Measurements from ENCODE around the gene CTSE. TPM values are rescaled to one million over a fixed set of nuclear protein-coding genes. Genes with fewer than 3 reads are reported as not detected.

CTSE gene
- polyA plus RNA-seq, 2 of the 4 experiments (the other 2 are of a cell fraction), result not detected

DNA sequence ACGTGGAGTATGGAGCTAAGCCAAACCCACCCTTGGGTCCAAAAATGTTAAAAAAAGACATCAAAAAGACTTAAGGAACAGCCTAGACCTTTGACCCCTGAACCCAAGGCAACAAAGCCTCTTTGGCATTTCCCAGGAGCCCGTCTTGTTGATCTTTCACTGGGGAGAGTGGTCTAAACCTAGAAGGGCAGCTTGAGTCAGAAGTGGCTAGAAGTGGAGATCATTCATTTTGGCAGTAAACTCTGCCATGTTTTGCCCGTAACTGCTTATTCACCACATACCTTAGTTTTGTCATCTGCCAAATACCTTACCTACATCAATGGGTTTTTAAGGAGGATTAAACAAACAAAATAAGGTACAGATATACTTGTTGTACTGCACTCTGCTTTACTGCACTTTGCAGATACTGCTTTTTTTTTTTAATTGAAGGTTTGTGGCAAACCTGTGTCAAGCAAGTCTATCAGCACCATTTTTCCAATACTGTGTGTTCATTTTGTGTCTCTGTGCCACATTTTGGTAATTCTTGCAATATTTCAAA is 1.7 kb upstream of the CTSE start:
- POLR2A ChIA-PET, result no interaction called here
- WGBS (ENCODE audit: missing lambda C conversion rate), result 43% methylated on average over 3 of the region's 3 CpGs
- TF ChIP-seq ZC3H11A (IDR thresholded peaks at IDR 0.05) (no peak), HOXA7 (CRISPR knock-in tag; IDR thresholded peaks at IDR 0.05) (no peak), SREBF2 (IDR thresholded peaks at IDR 0.05) (no peak), BHLHE40 (IDR thresholded peaks at IDR 0.05; ENCODE audit: low read depth, low read length) (no peak), HOXB5 (CRISPR knock-in tag; IDR thresholded peaks at IDR 0.05) (no peak), MAFK (IDR thresholded peaks at IDR 0.05; ENCODE audit: partially characterized antibody) (no peak), POLR2AphosphoS2 (conservative IDR thresholded peaks at IDR 0.05; ENCODE audit: low read length) (no peak), MAZ (IDR thresholded peaks at IDR 0.05; ENCODE audit: borderline replicate concordance, low read depth, low read length) (no peak), POLR2A (IDR thresholded peaks at IDR 0.05; ENCODE audit: low read length) (no peak), SMC3 (IDR thresholded peaks at IDR 0.05) (no peak), TFCP2L1 (CRISPR knock-in tag; IDR thresholded peaks at IDR 0.05) (no peak), GATA3 (IDR thresholded peaks at IDR 0.05; ENCODE audit: borderline replicate concordance) (no peak), CHD4 (IDR thresholded peaks at IDR 0.05; ENCODE audit: borderline replicate concordance) (no peak)
- TF ChIP-seq, protein P1, sequence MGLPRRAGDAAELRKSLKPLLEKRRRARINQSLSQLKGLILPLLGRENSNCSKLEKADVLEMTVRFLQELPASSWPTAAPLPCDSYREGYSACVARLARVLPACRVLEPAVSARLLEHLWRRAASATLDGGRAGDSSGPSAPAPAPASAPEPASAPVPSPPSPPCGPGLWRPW (IDR thresholded peaks at IDR 0.05), result no peak
- TF ChIP-seq, protein P2, sequence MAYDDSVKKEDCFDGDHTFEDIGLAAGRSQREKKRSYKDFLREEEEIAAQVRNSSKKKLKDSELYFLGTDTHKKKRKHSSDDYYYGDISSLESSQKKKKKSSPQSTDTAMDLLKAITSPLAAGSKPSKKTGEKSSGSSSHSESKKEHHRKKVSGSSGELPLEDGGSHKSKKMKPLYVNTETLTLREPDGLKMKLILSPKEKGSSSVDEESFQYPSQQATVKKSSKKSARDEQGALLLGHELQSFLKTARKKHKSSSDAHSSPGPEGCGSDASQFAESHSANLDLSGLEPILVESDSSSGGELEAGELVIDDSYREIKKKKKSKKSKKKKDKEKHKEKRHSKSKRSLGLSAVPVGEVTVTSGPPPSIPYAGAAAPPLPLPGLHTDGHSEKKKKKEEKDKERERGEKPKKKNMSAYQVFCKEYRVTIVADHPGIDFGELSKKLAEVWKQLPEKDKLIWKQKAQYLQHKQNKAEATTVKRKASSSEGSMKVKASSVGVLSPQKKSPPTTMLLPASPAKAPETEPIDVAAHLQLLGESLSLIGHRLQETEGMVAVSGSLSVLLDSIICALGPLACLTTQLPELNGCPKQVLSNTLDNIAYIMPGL (CRISPR knock-in tag; IDR thresholded peaks at IDR 0.05; ENCODE audit: borderline replicate concordance), result no peak
- DNase-seq (ENCODE audit: low read depth in 1 of 2, low spot score in 1 of 2) (no peak), ATAC-seq (no peak), FAIRE-seq (no peak)
- no peaks in the 10 kb centered on the region for H3K4me1 ChIP-seq
- H3K27ac ChIP-seq, result no peak overlapping the region
- H3K4me3 ChIP-seq, result no peak overlapping the region
- CTCF ChIA-PET, result no interaction called here
- H3K4me2 ChIP-seq, result no peak overlapping the region
- H3K9me3 ChIP-seq, result peaks cover 3% of the 10 kb centered on the region; the same call in 1 of the 3 replicates

DNA sequence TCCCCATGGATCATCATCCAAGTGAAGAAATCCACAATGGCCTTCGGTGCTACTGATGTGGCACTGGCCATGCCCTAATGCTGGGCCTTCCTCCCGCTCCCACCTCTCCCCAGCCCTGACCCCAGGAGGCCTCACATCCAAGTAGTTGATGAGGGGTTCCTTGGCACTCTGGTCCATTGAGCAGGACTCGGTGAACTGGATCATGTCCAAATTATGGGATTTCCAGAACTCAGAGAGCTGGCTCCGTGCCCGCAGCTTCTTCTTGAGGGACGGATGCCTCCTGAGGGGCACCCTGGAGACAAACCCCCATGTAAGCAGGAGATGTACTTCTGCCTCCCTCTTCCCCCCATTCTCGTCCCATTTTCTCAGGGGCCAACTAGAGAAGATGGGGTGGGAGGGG is 929 bp downstream of the CTSE start:
- no peak for FAIRE-seq
- peaks cover 3% of the 10 kb centered on the region; the same call in 1 of the 3 replicates for H3K9me3 ChIP-seq
- CTCF ChIA-PET, result interaction anchor here (0.6 to 3.7 kb wide), 6 partner anchors 9 to 101 kb away, joined by 3 to 26 read pairs (median 5); no protein-coding TSS in a partner anchor
- WGBS (ENCODE audit: missing lambda C conversion rate), result 76% methylated on average over 7 of the region's 7 CpGs
- no peak overlapping the region for H3K4me2 ChIP-seq
- no peak overlapping the region for H3K27ac ChIP-seq
- no peak for ATAC-seq
- H3K4me1 ChIP-seq, result no peaks in the 10 kb centered on the region
- DNase-seq (ENCODE audit: low read depth in 1 of 2, low spot score in 1 of 2), result no peak
- POLR2A ChIA-PET, result no interaction called here
- TF ChIP-seq, protein P2 (CRISPR knock-in tag; IDR thresholded peaks at IDR 0.05; ENCODE audit: borderline replicate concordance), result no peak
- no peak for TF ChIP-seq BHLHE40 (IDR thresholded peaks at IDR 0.05; ENCODE audit: low read depth, low read length)
- TF ChIP-seq RCOR1 (IDR thresholded peaks at IDR 0.05; ENCODE audit: low read depth, low read length), result no peak
- no peak for TF ChIP-seq HOXB5 (CRISPR knock-in tag; IDR thresholded peaks at IDR 0.05)
- no peak for TF ChIP-seq RFX5 (IDR thresholded peaks at IDR 0.05)
- TF ChIP-seq HDAC2 (IDR thresholded peaks at IDR 0.05), result no peak
- no peak for TF ChIP-seq ZC3H11A (IDR thresholded peaks at IDR 0.05)
- TF ChIP-seq, protein P3, sequence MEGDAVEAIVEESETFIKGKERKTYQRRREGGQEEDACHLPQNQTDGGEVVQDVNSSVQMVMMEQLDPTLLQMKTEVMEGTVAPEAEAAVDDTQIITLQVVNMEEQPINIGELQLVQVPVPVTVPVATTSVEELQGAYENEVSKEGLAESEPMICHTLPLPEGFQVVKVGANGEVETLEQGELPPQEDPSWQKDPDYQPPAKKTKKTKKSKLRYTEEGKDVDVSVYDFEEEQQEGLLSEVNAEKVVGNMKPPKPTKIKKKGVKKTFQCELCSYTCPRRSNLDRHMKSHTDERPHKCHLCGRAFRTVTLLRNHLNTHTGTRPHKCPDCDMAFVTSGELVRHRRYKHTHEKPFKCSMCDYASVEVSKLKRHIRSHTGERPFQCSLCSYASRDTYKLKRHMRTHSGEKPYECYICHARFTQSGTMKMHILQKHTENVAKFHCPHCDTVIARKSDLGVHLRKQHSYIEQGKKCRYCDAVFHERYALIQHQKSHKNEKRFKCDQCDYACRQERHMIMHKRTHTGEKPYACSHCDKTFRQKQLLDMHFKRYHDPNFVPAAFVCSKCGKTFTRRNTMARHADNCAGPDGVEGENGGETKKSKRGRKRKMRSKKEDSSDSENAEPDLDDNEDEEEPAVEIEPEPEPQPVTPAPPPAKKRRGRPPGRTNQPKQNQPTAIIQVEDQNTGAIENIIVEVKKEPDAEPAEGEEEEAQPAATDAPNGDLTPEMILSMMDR (IDR thresholded peaks at IDR 0.05), result no peak
- TF ChIP-seq ZSCAN20 (CRISPR knock-in tag; IDR thresholded peaks at IDR 0.05), result no peak
- TF ChIP-seq ESRRA (IDR thresholded peaks at IDR 0.05; ENCODE audit: borderline replicate concordance, low read length), result no peak
- TF ChIP-seq CHD2 (IDR thresholded peaks at IDR 0.05; ENCODE audit: low read length, partially characterized antibody), result no peak
- no peak for TF ChIP-seq SMC3 (IDR thresholded peaks at IDR 0.05)
- TF ChIP-seq, protein P4, sequence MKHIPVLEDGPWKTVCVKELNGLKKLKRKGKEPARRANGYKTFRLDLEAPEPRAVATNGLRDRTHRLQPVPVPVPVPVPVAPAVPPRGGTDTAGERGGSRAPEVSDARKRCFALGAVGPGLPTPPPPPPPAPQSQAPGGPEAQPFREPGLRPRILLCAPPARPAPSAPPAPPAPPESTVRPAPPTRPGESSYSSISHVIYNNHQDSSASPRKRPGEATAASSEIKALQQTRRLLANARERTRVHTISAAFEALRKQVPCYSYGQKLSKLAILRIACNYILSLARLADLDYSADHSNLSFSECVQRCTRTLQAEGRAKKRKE (CRISPR knock-in tag; IDR thresholded peaks at IDR 0.05; ENCODE audit: low read depth), result no peak
- TF ChIP-seq TFCP2L1 (CRISPR knock-in tag; IDR thresholded peaks at IDR 0.05), result no peak
- TF ChIP-seq NFE2L2 (conservative IDR thresholded peaks at IDR 0.05; ENCODE audit: low read length), result no peak
- TF ChIP-seq SREBF2 (IDR thresholded peaks at IDR 0.05), result no peak
- TF ChIP-seq RNF2 (IDR thresholded peaks at IDR 0.05; ENCODE audit: borderline replicate concordance, low read depth), result no peak
- TF ChIP-seq, protein P5, sequence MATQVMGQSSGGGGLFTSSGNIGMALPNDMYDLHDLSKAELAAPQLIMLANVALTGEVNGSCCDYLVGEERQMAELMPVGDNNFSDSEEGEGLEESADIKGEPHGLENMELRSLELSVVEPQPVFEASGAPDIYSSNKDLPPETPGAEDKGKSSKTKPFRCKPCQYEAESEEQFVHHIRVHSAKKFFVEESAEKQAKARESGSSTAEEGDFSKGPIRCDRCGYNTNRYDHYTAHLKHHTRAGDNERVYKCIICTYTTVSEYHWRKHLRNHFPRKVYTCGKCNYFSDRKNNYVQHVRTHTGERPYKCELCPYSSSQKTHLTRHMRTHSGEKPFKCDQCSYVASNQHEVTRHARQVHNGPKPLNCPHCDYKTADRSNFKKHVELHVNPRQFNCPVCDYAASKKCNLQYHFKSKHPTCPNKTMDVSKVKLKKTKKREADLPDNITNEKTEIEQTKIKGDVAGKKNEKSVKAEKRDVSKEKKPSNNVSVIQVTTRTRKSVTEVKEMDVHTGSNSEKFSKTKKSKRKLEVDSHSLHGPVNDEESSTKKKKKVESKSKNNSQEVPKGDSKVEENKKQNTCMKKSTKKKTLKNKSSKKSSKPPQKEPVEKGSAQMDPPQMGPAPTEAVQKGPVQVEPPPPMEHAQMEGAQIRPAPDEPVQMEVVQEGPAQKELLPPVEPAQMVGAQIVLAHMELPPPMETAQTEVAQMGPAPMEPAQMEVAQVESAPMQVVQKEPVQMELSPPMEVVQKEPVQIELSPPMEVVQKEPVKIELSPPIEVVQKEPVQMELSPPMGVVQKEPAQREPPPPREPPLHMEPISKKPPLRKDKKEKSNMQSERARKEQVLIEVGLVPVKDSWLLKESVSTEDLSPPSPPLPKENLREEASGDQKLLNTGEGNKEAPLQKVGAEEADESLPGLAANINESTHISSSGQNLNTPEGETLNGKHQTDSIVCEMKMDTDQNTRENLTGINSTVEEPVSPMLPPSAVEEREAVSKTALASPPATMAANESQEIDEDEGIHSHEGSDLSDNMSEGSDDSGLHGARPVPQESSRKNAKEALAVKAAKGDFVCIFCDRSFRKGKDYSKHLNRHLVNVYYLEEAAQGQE (IDR thresholded peaks at IDR 0.05), result no peak
- no peak for TF ChIP-seq MAFK (IDR thresholded peaks at IDR 0.05; ENCODE audit: partially characterized antibody)
- H3K4me3 ChIP-seq, result no peak overlapping the region
